ENCODE data around the gene GRM4. TPM values are rescaled to one million over a fixed set of nuclear protein-coding genes. Genes with fewer than 3 reads are reported as not detected.

The GRM4 gene
- polyA plus RNA-seq, 1 of the 3 experiments (the other 2 are of a cell fraction), result not detected

GRCh38 chr6:34138914-34139510 lies 6.9 kb downstream of the GRM4 start:
- WGBS (ENCODE audit: low lambda C conversion rate), result 53% methylated on average over 4 of the region's 5 CpGs
- no peaks in the 10 kb centered on the region for H3K79me2 ChIP-seq (ENCODE audit: insufficient read depth)
- H3F3A ChIP-seq (replicated peaks; ENCODE audit: insufficient read depth), result no peaks in the 10 kb centered on the region
- ChIA-PET CTCF (interaction anchor here (1.0 to 6.7 kb wide), 6 partner anchors 8 to 367 kb away, joined by 3 to 27 read pairs (median 6); no protein-coding TSS in a partner anchor), POLR2A (no interaction called here)
- no peak for TF ChIP-seq YY1 (IDR thresholded peaks at IDR 0.05; ENCODE audit: low read depth)
- TF ChIP-seq, protein P1, sequence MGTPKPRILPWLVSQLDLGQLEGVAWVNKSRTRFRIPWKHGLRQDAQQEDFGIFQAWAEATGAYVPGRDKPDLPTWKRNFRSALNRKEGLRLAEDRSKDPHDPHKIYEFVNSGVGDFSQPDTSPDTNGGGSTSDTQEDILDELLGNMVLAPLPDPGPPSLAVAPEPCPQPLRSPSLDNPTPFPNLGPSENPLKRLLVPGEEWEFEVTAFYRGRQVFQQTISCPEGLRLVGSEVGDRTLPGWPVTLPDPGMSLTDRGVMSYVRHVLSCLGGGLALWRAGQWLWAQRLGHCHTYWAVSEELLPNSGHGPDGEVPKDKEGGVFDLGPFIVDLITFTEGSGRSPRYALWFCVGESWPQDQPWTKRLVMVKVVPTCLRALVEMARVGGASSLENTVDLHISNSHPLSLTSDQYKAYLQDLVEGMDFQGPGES (IDR thresholded peaks at IDR 0.05; ENCODE audit: low read depth, low read length), result no peak
- peaks cover 49% of the 10 kb centered on the region for H3K27me3 ChIP-seq (ENCODE audit: insufficient read depth)
- H3K9me2 ChIP-seq, result no peaks in the 10 kb centered on the region
- H3K9me3 ChIP-seq, result no peaks in the 10 kb centered on the region
- no peaks in the 10 kb centered on the region for H3K36me3 ChIP-seq (replicated peaks in 1 of 2; ENCODE audit: control insufficient read depth in 1 of 2, insufficient read depth in 2 of 2, low read length in 1 of 2)
- no peak for DNase-seq
- H3K4me1 ChIP-seq (ENCODE audit: control insufficient read depth in 1 of 2, insufficient read depth in 2 of 2, low read depth in 1 of 2, low read length in 1 of 2), result peaks cover 0 to 10% of the 10 kb centered on the region in 2 experiments; a peak in 1 of 4 replicates
- 0 out of 2 replicates have a peak, but pooled peaks cover 4% of the 10 kb centered on the region for H4K20me1 ChIP-seq (ENCODE audit: insufficient read depth)
- no peak overlapping the region for H3K27ac ChIP-seq (ENCODE audit: low read depth in 2 of 2, low read length in 1 of 2)
- no peak overlapping the region for H3K4me3 ChIP-seq (ENCODE audit: low read depth in 2 of 2, low read length in 1 of 2)
- H3K9ac ChIP-seq, result no peak overlapping the region
- no peak overlapping the region for H2AFZ ChIP-seq (ENCODE audit: low read depth)
- no peak overlapping the region for H3K4me2 ChIP-seq

DNA sequence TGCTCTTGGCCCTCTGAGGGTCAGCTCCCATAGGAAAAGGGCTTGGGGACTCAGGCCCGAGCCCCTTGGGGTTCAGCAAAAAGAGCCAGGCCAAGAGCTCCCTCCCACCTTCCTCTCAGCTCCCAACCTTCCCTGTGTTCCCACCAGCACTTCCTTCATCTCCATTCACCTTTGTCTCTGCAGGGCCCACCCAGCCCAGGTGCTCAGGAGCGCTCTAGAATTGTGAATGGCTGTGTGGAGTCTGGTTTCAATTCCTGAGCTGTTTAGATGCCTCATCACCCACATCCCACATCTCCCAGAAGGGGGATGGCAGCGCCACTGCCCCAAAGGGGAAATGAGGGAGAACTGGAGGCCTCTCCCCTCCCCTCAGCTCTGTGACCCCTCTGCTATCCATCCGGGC lies 7.7 kb downstream of the GRM4 start:
- Histone ChIP-seq H4K20me1 (ENCODE audit: insufficient read depth) (no peaks in the 10 kb centered on the region), H3K9me2 (no peaks in the 10 kb centered on the region), H2AFZ (ENCODE audit: low read depth) (no peak overlapping the region), H3K9me3 (no peaks in the 10 kb centered on the region), H3K4me2 (no peak overlapping the region), H3K79me2 (ENCODE audit: insufficient read depth) (no peaks in the 10 kb centered on the region), H3K36me3 (replicated peaks in 1 of 2; ENCODE audit: control insufficient read depth in 1 of 2, insufficient read depth in 2 of 2, low read length in 1 of 2) (no peaks in the 10 kb centered on the region), H3K27me3 (ENCODE audit: insufficient read depth) (peaks cover 41% of the 10 kb centered on the region), H3K4me1 (ENCODE audit: control insufficient read depth in 1 of 2, insufficient read depth in 2 of 2, low read depth in 1 of 2, low read length in 1 of 2) (peaks cover 0 to 3% of the 10 kb centered on the region in 2 experiments; a peak in 1 of 4 replicates), H3F3A (replicated peaks; ENCODE audit: insufficient read depth) (no peaks in the 10 kb centered on the region), H3K9ac (no peak overlapping the region), H3K27ac (ENCODE audit: low read depth in 2 of 2, low read length in 1 of 2) (no peak overlapping the region), H3K4me3 (ENCODE audit: low read depth in 2 of 2, low read length in 1 of 2) (no peak overlapping the region)
- CTCF ChIA-PET, result interaction anchor here (1.0 to 6.7 kb wide), 6 partner anchors 9 to 367 kb away, joined by 3 to 27 read pairs (median 6); no protein-coding TSS in a partner anchor
- 15% methylated on average over 3 of the region's 4 CpGs for WGBS (ENCODE audit: low lambda C conversion rate)
- POLR2A ChIA-PET, result no interaction called here
- TF ChIP-seq RFX5 (IDR thresholded peaks at IDR 0.05; ENCODE audit: low read length) (no peak), MXI1 (IDR thresholded peaks at IDR 0.05; ENCODE audit: low read depth, low read length) (no peak), GATA2 (CRISPR knock-in tag; IDR thresholded peaks at IDR 0.05) (no peak), RAD21 (IDR thresholded peaks at IDR 0.05; ENCODE audit: low read length) (no peak), CTCF (IDR thresholded peaks at IDR 0.05) (no peak), YY1 (IDR thresholded peaks at IDR 0.05; ENCODE audit: low read depth) (no peak), RCOR1 (IDR thresholded peaks at IDR 0.05; ENCODE audit: low read length) (no peak), REST (IDR thresholded peaks at IDR 0.05; ENCODE audit: low read depth, low read length) (no peak), NFIC (IDR thresholded peaks at IDR 0.05; ENCODE audit: borderline replicate concordance) (no peak), SMC3 (IDR thresholded peaks at IDR 0.05; ENCODE audit: low read depth, low read length) (no peak)
- DNase-seq, result no peak

Data from SK-N-SH (cell line).